KOPT-K1 (cell line): Measurements from ENCODE around the gene PLPPR5.
"Not testable (repeated sequence)": the region's sequence is repeated elsewhere in the genome, so short reads cannot be mapped to it uniquely, and the experiment has no call there.

Experiments
- H3K27ac ChIP-seq: fragments of 200-600 bp; sonication (generic); 2 replicates; pipeline ENCODE4 v1.5.1; 2016; ENCODE audit warnings: antibody characterized with exemption, mild to moderate bottlenecking, low read depth, low read length; ENCODE audit not compliant: poor library complexity, severe bottlenecking
- H3K36me3 ChIP-seq: fragments of 200-600 bp; sonication (generic); 2 replicates; pipeline ENCODE4 v1.5.1; 2017; ENCODE audit warnings: antibody characterized with exemption, mild to moderate bottlenecking, low read length, moderate library complexity; ENCODE audit not compliant: insufficient read depth
- H3K9me3 ChIP-seq: fragments of 200-600 bp; sonication (generic); 2 replicates; pipeline ENCODE4 v1.5.1; 2017; ENCODE audit warnings: antibody characterized with exemption, low read length, mild to moderate bottlenecking; ENCODE audit not compliant: insufficient read depth, poor library complexity, severe bottlenecking

PLPPR5 gene, protein sequence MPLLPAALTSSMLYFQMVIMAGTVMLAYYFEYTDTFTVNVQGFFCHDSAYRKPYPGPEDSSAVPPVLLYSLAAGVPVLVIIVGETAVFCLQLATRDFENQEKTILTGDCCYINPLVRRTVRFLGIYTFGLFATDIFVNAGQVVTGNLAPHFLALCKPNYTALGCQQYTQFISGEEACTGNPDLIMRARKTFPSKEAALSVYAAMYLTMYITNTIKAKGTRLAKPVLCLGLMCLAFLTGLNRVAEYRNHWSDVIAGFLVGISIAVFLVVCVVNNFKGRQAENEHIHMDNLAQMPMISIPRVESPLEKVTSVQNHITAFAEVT

DNA sequence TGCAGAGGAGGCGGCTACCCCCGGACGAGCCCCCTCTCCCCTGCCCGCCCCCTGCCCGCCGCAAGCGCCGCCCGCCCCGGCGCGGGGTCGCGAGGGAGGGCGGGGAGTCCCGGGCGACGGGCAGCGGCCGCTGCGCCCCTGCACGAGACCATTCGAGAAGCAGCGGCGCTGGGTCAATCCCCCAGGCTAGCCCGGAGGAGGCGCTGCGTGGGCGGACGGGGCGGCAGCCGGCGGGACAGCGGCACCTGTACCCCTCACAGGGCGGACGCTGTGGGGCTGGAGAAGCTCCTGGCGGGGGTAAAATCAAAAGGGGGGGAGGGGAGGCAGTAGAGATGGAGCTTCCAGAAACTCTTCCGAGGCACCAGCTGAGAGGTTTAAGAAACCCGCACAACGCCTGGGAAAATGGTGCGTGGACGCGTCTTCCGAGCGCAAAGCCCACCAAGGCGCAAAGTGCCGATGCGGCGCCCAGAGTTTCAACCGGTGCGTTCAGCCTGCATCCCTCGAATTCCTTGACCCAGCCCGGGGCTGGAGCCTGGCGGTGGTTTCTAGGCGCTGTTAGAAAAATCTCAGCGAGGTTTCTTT lies at the start of gene PLPPR5:
Gene PLPPR5, minus strand, starts transcription at position 1 of the 582 bp plus-strand sequence. CDS start 190 bp downstream, outside the sequence.
- Histone ChIP-seq H3K27ac (no peak within 1 kb of the TSS), H3K36me3 (no peaks in the 10 kb centered on the region)

DNA sequence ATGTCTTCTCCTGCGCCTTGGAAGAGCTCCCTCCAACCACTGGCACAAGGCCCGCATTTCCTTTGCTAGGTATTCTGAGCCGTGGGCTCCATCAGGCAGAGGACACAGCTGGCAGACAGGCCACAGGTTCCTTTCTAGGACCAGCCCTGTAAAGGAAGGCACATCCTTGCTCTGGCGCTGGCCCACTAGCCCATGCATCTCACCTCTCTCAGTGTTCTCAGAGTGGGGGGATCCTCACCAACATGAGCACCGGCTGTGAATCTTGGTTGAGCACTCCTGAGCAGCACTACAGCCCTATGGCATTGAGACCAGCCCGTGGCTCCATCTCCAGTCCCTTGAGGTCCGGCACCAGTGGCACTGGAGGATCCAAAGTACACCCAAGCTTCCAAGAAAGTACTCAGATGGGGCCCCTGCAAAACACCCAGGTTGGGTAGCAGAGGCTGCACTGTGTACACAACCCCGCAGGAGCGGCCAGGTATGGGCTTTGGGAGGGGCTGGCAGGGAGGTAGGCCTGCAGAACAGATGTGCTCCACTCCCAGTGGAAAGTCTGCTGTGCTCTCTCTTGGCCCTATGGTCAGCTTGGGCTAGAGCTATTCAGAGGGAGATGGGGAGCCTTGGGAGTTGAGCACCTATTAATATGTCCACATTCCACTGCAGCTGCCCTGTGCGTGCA lies 47.1 kb upstream of the PLPPR5 start:
- no peaks in the 10 kb centered on the region for H3K9me3 ChIP-seq
- H3K27ac ChIP-seq, result no peak overlapping the region
- H3K36me3 ChIP-seq, result no peaks in the 10 kb centered on the region

More for the DNA sequence above, at the start of gene PLPPR5:
- peaks cover 6% of the 10 kb centered on the region for H3K9me3 ChIP-seq

DNA sequence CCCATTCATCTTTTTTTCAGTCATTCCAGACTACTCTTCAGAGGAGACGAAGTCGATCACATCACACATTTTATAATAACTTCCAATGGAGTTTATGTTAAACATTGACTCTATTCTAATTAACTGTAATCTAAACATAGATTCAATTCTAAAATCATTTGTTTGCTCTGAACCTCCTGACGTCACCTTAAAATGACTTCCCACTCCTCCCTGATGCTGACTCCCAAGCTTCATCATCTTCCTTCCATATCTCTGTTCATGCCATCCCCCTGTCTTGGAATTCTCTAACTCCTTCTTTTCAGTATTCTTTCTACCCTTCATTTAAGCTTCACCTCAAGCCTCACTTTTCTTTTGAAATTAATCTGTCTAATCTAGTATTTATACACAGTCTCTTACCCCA lies 45.1 kb upstream of the PLPPR5 start:
- H3K36me3 ChIP-seq, result no peaks in the 10 kb centered on the region
- H3K9me3 ChIP-seq, result no peaks in the 10 kb centered on the region
- no peak overlapping the region for H3K27ac ChIP-seq

DNA sequence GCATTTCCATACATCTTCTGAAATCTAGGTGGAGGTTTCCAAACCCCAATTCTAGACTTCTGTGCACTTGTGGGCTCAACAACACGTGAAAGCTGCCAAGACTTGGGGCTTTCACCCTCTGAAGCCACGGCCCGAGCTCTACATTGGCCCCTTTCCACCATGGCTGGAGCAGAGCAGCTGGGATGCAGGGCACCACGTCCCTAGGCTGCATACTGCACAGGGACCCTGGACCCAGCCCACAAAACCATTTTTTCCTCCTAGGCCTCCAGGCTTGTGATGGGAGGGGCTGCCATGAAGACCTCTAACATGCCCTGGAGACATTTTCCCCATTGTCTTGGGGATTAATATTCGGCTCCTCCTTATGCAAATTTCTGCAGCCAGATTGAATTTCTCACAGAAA lies 32.1 kb upstream of the PLPPR5 start:
- H3K36me3 ChIP-seq, H3K27ac ChIP-seq: not testable (repeated sequence)
- peaks cover 40% of the 10 kb centered on the region for H3K9me3 ChIP-seq

DNA sequence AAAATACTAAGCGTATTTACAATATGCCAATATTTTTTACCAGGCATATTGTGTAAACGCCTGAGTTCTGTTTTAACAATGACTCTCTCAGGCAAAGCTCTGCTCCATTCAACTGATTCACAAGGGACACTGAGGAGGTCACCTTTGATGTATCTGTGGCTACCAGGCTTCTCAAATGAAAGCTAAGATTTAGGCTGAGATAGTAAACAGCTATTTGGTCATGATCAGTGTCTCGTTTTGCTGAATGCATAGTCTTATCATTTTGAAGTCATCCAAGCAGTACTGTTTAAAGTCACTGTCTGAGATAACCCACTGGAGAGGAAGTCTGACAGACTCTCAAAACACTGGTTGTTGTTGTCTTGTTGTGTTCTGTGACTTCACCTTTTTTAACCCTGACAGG lies 13.7 kb upstream of the PLPPR5 start:
- Histone ChIP-seq H3K9me3 (no peaks in the 10 kb centered on the region), H3K27ac (no peak overlapping the region), H3K36me3 (no peaks in the 10 kb centered on the region)

DNA sequence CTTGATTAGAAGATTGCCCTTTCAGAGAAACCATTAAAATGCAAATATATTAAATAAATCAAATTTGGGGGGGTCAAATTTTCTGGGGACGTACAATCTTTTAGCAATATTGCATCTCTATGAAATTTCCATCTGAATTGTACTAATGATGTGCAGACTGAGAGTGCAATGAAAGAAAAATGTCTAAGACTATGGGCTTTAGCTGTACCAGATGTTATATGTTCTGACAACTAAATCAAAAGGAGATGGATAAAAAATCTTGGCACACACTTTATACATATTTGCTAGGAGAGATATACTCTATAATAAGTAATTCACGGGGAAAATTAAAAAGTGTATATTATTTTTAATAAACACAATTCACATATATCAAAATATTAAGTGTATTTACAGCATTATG lies 13.0 kb upstream of the PLPPR5 start:
- Histone ChIP-seq H3K9me3 (no peaks in the 10 kb centered on the region), H3K36me3 (no peaks in the 10 kb centered on the region), H3K27ac (no peak overlapping the region)

DNA sequence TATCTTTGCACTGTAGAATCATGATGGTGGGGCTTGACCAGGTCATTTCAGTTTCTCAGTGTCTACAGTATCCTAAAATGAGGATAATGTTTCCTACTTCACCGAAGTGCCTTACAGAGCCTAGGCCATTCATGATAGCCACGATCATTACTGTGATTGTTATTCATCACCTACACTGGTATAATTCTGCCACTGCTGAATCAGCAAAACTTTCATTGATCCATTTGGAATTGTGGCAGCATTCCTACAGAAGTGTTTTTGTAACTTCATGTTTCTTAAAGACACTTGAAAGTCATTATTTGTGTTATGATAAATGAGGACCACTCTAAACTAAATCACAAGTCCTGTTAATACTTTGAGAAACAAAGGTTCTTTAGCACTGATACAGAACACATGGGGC lies 6.0 kb upstream of the PLPPR5 start:
- H3K9me3 ChIP-seq, result peaks cover 6% of the 10 kb centered on the region
- H3K36me3 ChIP-seq, result no peaks in the 10 kb centered on the region
- no peak overlapping the region for H3K27ac ChIP-seq

DNA sequence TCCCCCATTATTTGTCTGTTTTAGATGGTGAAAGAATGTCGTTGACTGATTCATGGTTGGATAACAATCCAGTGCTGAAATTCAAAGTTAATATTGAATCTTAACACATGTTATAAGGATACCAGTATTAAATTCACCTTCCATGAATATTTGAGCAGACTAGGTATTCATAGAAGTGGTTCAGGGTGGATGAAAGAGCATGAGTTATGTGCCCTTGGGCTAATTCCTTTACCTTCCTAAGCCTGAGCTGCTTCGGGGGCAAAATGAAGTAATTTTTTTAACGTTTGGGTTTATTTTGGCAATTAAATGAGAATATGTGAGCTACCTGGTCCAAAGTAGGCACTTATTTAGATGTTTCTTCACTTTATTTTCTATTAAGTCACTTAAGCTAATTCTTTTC lies 2.7 kb upstream of the PLPPR5 start:
- Histone ChIP-seq H3K27ac (no peak overlapping the region), H3K36me3 (no peaks in the 10 kb centered on the region), H3K9me3 (peaks cover 6% of the 10 kb centered on the region)

DNA sequence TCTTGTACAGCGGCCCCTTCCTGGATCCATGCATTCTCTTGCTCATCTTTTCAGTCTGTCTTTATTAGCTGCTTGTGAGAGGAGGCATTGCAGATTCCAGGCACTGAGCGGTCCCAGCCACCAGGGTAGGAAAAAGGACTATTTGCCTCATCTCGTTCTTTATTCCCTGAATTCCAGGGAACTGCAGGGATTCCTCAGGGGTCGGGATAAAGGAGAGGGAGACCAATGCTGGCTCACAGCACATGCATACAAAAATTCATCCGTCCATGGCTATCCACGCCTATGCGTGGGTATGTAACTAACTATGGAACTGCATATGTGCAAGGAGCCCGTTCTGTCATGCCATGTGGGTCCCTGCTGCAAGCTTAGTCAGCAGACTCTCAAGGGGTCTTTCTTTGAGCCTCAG lies 879 bp upstream of the PLPPR5 start:
- Histone ChIP-seq H3K9me3 (peaks cover 6% of the 10 kb centered on the region), H3K27ac (no peak overlapping the region), H3K36me3 (no peaks in the 10 kb centered on the region)

DNA sequence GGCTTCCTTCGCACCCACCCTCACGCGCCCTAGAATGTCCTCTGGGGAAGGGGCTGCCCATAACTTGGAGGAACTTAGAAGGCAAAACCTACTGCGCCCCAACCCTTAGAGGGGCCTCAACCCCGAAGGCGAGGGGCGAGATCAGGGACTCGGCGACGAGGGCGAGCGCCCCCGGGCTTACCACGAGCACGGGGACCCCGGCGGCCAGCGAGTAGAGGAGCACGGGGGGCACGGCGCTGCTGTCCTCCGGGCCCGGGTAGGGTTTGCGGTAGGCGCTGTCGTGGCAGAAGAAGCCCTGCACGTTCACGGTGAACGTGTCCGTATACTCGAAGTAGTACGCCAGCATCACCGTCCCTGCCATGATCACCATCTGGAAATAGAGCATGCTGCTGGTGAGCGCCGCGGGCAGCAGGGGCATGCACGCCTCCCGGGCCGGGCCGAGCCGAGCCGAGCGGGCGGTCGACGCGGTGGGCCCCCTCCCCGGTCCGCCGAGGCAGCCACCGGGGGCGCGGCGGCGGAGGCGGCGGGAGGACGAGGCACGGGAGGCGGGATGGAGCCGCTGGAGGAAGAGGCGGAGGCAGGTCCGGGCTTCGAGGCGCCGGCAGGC lies 304 bp downstream of the PLPPR5 start:
- peaks cover 6% of the 10 kb centered on the region for H3K9me3 ChIP-seq
- no peak overlapping the region for H3K27ac ChIP-seq
- no peaks in the 10 kb centered on the region for H3K36me3 ChIP-seq

DNA sequence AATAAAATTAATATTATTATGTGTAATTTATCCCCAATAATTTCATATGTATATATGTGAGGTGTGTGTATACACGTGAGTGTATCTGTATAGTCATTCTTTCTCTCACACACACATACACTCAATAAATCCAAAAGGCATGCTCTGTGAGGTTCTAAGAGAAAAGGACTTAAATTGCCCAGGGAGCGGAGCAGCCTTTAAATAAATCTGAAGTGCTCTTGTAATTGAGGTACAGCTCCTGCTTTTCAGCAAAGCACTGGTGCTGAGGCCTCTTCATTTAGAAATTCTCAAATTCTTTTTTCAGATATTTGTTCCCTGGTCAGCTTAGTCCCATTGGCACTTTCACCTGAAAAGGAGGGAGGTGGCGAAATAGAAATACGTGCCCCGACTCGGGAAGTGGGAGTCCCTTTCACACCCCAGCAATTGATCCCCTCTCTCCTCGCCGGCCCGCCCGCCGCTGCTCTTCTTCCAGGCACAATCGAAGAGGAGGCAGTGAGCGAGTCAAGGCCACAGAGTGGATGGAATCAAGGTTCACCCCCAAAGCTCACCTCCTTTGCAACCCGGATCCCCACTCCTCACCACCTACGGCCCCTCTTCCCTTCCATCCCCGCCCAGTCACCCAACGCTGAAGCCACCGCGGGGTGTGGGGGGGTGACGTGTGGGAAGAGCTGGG lies 944 bp downstream of the PLPPR5 start:
- Histone ChIP-seq H3K9me3 (peaks cover 6% of the 10 kb centered on the region), H3K27ac (no peak overlapping the region), H3K36me3 (no peaks in the 10 kb centered on the region)

DNA sequence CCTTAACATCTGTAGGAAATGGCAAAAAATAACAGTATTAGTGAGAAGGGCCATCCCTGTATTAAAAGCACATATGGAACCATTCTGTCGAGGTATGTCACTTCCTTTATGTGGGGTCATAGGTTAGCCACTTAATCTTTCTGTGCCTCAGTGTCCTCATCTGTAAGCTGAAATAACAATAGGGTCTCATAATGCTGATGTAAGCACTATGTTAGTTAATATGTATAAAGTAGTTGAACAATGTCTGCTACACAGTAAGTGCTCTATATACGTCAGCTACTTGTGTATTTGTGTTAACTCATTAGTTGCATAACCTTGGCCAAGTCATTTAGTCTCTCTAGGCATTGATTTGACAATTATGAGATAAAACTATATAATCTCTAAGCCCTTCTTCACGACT lies 11.8 kb downstream of the PLPPR5 start:
- no peak overlapping the region for H3K27ac ChIP-seq
- H3K9me3 ChIP-seq, result no peaks in the 10 kb centered on the region
- no peaks in the 10 kb centered on the region for H3K36me3 ChIP-seq

DNA sequence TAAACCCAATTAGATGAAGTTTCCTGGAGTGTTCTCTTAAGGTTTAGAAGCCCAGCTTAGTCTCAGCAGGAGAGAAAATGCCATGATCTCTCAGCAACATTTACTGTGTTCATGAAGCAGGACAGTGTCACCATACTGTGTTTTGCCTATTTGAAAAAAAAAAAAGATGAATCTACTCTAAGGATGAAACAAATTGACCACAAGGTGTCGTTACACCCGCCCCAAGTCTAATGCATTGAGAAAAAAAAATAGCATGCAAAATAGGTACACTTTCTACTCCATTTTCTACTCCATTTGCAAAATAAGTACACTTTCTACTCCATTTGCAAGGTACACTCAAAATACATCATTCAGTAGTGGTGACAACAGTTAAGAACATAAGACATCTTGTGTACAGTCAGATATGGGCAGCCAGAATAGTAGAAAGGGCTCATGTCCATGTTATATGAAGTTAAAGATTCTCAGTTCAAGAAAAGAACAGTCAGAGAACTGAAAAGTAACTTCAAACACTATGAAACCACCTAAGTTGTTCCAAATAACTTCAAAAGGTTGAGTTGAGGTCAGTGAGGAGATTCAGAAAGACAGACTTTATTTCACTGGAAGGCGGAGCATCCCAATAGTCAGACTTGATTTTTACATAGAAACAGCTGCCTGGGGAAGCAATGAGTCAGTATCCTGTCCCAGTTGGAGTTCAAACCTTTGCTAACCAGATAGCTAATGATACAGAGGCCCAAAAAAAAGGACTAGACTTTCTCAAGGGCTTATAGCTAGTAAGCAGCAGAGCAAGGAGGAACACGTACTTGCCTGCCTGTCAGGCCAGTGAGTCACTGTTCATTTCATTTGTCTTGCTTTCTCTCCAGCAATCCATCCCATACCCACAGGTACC lies 13.3 kb downstream of the PLPPR5 start:
- Histone ChIP-seq H3K36me3 (no peaks in the 10 kb centered on the region), H3K27ac (no peak overlapping the region), H3K9me3 (no peaks in the 10 kb centered on the region)

DNA sequence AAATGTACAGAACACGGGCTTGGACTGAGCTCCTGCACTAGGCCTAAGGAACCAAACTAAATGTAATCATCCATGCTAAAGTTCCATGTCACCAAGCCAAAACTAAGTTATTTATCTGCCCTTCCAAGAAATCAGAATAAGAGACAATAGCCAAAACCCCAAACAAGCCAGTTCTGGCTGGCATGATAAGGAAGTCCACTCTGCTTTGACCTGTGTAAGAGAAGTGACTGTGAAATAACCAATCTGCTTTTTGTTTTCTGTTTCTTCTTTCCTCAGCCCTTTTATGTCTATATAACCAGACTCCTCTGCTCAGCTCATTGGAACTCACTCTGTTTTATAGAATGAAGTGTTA lies 15.1 kb downstream of the PLPPR5 start:
- Histone ChIP-seq H3K9me3 (no peaks in the 10 kb centered on the region), H3K27ac (no peak overlapping the region), H3K36me3 (no peaks in the 10 kb centered on the region)
